GM08714 (cell line): ENCODE measurements around the gene LCNL1.
"Not testable (repeated sequence)": the region's sequence is repeated elsewhere in the genome, so short reads cannot be mapped to it uniquely, and the experiment has no call there.

ENCODE experiments used
- H3K4me3 ChIP-seq: fragments of 200-500 bp; sonication (Bioruptor generic); 2 replicates; pipeline ENCODE4 v1.5.1; 2014; ENCODE audit warnings: mild to moderate bottlenecking, low read length, inconsistent platforms
- ZNF274 ChIP-seq: IDR thresholded peaks from 2 replicates; pipeline ENCODE4 v1.6.1; 2012; ENCODE audit warnings: mild to moderate bottlenecking, low read depth, low read length

LCNL1 gene

DNA sequence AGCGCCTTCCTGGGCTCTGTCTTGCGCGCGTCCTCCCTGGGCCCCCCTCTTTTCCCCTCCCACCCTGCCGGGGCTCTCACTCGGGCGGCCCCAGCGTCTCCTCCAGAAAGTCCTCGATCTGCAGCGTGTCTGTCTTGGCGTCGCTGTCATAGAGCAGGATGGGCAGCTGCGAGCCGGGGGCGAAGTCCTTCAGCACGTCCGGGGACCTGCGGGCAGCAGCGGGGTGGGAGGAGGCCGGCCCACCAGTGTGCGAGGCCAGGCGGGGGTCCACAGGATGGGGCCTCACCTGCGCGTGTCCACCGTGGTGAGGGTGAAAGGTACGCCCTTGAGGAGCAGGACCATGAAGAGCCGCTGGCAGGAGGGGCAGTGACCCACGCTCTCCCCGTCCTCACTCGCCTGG, 12.6 kb downstream of the LCNL1 start:
- TF ChIP-seq ZNF274: no peak
- H3K4me3 ChIP-seq: no peak overlapping the region

GRCh38 chr9:136995772-136996311, 13.0 kb downstream of the LCNL1 start:
- H3K4me3 ChIP-seq: no peak overlapping the region
- no peak for TF ChIP-seq ZNF274

GRCh38 chr9:136996361-136997292, 13.8 kb downstream of the LCNL1 start, which contains the start of gene CLIC3:
CLIC3 (minus strand) TSS chr9:136996568; CDS start chr9:136996543, 25 bp downstream.
- no peak for TF ChIP-seq ZNF274
- H3K4me3 ChIP-seq: no peak within 1 kb of the TSS

DNA sequence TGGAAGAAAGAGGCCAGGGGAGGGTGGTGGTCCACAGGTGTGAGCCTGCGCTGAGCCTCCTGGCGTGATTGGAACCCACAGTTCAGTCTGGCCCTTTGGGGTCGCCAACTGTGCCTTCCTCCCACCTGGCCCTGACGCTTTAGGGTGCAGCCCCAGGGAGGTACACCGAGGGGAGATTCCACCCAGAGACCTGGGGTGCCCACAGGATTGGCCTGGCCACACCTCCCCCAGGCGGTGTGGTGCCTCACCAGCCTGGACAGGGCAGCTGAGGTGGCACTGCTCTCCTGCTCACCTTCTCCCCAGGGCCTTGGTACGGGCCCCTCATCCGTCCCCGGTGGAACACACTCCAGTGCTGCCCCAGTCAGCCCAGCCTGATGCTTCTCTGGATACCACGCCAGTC, 14.6 kb downstream of the LCNL1 start:
- no peak for TF ChIP-seq ZNF274
- no peak overlapping the region for H3K4me3 ChIP-seq

DNA sequence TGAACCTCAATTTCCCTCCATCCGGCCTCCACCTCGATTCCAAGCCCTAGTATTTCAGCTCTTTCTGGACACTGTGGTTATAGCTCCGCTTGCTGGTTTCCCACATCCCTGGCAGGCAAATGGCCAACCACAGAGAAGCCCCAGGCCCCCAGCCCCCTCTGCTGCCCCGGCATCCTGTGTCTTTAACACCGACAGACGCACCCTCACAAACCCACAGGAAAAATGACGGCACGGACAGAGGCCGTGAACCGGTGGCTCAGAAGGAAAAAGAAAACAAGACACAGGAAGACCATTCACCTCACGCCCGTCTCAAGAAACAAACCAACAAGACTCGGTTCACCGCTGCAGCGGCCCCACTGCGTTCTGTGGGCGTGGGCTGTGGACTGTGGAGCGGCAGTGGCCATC, 15.0 kb downstream of the LCNL1 start:
- H3K4me3 ChIP-seq: no peak overlapping the region
- no peak for TF ChIP-seq ZNF274

- no peak overlapping the region; the same call in 1 of the 2 replicates for H3K4me3 ChIP-seq
- TF ChIP-seq ZNF274: no peak
Observed at GRCh38 chr9:137000177-137000930, 17.6 kb downstream of the LCNL1 start.

DNA sequence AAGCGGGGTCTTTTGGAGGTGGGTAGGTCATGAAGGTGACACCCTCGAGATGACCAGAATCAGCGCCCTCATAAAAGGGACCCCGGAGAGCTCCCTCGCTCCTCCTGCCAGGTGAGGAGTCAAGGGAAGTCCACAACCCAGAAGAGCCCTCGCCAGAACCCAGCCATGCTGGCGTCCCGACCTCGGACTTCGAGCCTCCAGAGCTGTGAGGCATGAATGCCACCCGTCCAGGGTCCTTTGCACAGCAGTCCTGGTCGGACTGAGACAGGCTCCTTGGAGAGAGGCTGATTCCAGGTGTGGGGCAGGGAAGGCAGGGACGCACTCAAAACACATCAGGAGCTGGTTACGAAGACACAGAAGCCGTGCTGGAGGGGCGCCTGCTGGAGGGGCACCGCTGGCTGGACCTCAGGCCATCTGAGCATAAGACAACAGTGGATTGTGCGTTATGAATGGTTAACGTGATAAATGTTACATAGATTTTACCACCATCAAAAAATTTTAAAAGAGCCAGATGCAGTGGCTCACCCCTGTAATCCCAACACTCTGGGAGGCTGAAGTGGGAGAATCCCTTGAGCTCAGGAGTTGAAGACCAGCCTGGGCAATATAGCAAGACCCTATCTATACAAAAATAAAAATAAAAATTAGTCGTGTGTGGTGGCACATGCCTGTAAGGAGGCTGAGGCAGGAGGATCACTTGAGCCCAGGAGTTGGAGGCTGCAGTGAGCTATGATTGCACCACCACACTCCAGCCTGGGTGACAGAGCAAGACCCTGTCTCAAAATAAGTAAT, 19.3 kb downstream of the LCNL1 start:
- H3K4me3 ChIP-seq: no peak overlapping the region
- TF ChIP-seq ZNF274: no peak

GRCh38 chr9:137002646-137003041, 19.9 kb downstream of the LCNL1 start:
- H3K4me3 ChIP-seq: no peak overlapping the region
- TF ChIP-seq ZNF274: no peak

DNA sequence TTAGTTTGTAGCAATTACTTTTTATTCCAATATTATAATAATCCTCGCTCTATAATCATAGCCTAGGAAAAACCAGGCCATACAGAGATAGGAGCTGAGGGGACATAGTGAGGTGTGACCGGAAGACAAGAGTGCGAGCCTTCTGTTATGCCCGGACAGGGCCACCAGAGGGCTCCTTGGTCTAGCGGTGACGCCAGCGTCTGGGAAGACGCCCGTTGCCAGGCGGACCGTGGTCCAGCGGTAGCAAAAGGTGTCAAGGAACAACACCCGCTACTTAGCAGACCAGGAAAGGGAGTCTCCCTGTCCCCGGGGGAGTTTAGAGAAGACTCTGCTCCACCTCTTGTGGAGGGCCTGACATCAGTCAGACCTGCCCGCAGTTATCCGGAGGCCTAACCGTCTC, 21.5 kb downstream of the LCNL1 start:
- not testable (repeated sequence) for H3K4me3 ChIP-seq

DNA sequence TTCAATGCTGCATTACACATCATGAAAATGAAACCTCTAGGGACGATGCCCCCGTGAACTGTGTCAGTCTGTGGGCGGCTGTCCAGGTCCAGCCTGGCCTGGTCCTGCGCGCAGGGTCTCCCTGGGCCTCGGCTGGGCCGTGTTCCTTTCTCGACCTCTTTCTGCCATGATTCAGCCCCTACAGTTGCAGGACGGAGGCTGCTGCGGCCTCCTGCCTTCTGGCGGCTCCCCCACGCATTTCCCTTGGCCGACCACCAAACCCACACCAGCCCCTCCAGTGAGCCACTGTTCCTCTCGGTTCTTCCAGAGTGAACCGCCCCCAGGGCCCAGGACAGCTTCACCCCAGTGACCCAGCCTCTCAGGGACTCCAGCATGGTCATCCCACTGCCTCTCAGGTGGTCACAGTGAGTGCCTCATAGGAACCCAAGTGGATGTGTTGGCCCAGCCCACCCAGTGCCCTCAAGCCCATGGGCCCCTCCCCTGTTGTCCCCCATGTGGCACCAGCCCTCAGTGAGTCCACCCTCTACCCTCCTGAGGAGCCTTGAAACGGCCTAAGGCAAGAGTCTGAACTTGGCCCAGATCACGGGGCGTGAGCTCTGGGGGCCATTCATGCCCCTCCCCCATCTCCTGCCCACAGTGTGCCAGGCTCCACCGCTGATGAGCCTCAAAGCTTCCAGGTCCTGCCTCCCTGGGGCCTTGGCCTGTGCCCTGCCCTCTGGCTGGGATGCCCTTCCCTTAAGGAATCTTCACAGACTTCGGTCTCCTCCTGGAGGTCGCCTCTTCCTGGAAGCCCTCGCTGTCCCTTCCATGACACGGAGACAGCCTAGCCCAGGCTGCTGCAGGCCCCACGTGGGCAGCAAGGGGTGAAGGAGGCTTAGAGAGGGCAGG, 23.6 kb downstream of the LCNL1 start:
- TF ChIP-seq ZNF274: no peak
- no peak overlapping the region for H3K4me3 ChIP-seq

DNA sequence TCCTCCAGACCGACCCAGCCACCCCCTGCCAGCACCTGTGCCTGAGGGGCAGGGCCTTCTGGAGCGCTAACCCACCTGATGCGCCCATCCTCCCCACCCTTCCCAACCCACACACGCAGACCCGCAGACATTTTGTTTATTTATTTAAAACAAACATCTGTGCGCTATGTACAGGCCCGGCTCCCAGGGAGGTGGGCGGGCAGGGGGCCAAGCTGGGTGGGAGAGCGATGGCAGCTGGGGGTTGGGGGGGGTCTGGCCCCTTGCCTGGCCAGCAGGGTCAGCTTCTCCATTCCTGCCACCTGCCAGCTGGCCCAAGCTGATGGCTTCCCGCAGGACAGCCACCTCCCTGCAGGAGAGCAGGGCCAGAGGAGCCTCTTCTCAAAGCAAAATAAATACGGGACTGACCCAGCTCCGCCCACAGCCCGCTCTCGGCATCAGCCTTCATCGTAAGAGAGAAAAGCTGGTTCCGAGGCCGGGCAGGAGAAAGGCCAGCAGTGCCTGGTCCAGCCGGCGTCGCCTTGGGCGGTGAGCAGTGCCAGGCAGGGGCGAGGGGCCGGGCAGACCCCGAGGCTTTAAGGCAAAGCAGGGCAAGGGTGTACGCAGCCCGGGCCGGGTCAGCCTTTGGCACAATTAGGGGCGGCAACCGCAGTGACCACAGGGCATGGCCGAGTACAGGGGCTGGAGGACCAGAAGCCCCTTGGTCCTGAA, 24.5 kb downstream of the LCNL1 start:
- H3K4me3 ChIP-seq: no peak overlapping the region
- no peak for TF ChIP-seq ZNF274

GRCh38 chr9:137007816-137008270, 25.1 kb downstream of the LCNL1 start:
- H3K4me3 ChIP-seq: no peak overlapping the region
- TF ChIP-seq ZNF274: no peak

GRCh38 chr9:137008312-137008711, 25.5 kb downstream of the LCNL1 start:
- H3K4me3 ChIP-seq: no peak overlapping the region

More at GRCh38 chr9:137008312-137008711, 25.5 kb downstream of the LCNL1 start:
- TF ChIP-seq ZNF274: no peak
